Cortex of kidney (tissue), 1 donor: ENCODE data around the gene TTC23L.
"Not testable (repeated sequence)": the region's sequence is repeated elsewhere in the genome, so short reads cannot be mapped to it uniquely, and the experiment has no call there.

Source experiments
- DNase-seq: peaks from one replicate; lab custom pipeline; 2025; lab: John Stamatoyannopoulos, UW

The TTC23L gene, protein sequence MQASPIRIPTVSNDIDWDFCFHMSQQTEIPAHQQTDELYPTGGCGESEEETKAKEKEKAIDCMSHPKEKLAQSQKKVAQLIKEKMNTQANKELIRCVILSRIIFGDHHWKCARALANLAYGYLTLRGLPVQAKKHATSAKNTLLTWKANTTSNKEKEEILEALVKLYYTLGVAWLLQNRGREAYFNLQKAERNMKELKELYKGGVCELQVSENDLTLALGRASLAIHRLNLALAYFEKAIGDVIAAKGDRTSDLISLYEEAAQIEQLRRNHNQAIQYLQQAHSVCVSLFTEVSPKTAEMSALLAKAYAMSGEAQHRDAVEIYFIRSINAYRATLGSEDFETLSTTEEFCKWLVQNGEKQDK

DNA sequence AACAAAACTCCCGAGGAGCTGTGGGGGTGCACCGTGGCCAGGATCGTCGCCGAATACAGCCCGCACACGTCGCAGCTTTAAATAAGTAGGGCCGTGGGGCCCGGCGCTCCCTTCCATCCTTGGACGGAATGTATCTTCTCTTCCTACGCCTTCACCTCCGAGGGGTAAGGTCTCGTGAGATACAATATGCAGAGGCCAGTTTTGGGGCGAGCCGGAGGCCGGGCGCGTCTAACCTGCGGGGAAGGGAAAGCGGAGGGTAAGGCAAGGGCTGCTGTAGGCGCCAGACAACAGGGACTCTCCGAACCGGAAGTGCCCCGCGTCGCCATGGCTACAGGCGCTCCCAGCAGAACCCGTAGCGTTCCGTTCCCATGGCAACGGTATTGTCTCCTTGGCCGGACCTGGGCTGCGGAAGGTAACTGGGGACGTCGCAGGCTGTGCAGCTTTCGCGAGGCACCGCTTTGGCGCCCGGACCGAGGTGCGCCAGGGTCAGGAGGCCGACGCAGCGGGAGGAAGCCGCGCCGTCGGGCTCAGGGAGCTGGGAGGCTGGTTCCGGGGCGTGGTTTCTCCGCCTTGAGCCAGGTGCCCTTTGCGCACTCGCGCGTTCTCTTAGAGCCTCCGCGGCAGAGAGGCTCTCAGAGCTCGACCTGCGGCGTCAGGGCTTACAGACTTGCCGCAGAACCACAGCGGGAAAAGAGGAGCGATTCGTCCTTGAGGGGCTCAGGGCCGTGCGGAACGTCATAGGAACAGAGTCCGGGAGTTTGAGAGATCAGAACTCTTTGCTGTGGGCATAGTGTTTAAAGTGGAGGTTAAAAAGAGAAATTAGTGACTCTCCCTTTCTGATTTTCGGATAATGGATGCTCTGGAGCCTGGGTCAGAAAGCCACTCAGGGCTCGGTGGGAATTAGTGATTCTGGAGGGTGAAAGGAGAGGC lies at the start of gene TTC23L:
TSS of gene TTC23L (plus strand) at position 380 of the 930 bp plus-strand sequence. CDS start 1,508 bp downstream, outside the sequence.
- DNase-seq = no peak

DNA sequence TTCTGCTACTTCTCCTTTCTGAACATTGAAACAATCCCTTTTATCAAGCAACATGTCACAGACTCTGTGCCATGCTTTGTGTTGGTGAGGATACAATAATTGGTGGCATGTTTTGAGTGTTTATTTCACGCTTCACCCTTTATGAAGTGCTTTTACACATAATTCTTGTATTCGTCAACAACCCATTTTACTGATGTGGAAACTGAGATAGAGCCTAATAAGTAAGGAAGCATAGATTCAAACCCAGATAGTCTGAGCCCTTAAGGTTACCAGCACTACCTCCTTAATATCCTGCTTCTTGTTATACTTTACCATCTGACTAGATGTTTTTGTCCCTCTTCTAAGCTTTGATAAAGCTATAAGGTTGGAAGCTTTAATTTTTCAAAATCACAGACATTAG lies 49.3 kb upstream of the TTC23L start:
- DNase-seq = no peak

DNA sequence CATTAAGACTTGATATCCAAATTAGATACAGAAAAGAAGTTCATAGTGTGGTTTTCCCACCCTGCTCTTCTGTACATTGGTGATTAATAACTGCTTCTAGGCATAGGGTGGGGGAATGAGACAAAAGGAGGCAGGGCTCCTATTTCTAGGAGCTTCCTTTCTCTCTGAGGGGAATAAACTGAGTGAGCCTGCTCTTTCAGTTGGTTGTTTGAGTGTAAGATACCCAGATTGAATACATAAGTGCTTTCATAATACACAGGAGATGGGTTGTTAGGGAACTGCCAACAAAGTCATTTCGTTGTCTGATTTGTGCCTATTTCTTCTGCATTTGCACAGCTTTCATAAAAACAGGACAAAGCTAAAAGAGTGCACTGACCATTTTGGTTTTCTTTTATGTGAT lies 48.9 kb upstream of the TTC23L start:
- no peak for DNase-seq

DNA sequence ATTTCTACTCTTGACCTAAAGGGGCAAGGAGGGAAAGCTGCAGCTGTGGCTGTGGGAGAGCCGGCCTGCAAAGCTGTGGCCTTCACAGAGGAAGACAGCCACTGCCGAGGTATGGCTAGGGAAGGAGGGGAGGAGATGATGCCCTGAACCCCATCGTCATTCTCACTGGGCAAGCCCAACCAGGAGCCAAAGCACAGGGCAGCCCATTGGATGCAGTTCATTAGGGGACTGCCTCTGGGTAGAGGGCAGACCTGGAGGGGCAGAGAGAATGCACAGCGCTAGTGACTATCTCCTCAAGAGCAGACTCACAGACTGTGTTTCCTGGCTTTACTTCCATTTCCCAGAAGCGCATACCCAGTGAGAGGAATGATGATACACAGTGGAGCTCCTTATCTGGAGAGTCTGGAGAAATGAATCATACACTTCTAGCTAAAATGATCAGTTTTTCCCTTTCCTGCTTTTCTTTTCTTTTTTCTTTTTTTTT lies 47.2 kb upstream of the TTC23L start:
- DNase-seq = no peak

DNA sequence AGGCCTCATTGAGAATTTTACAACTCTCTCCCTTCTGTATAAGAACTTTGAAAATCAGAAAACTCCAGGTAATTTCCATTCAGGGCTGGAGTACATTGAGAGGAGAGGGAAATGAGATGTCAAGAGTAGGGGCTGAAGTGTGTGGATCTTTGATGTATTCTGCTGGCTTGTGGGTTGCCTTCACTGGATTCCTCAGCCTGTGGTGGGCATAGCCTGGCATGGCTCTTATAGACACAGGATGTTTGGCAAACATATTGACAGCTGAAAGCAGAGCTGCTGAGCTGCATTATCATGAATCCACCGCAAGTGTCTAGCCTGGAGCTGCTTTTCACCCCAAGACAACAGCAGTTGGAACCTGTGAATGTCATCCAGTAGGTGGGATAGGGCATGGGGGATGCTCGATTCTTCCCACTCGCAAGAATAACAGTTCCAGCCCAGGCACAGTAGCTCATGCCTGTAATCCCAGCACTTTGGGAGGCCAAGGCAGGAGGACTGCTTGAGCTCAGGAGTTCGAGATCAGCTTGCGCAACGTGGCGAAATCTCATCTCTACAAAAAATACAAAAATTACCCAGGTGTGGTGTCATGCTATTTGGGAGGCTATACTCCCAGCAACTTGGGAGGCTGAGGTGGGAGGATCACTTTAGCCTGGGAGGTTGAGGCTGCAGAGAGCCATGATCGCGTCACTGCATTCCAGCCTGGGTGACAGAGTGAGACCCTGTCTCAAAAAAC lies 36.0 kb upstream of the TTC23L start:
- no peak for DNase-seq

DNA sequence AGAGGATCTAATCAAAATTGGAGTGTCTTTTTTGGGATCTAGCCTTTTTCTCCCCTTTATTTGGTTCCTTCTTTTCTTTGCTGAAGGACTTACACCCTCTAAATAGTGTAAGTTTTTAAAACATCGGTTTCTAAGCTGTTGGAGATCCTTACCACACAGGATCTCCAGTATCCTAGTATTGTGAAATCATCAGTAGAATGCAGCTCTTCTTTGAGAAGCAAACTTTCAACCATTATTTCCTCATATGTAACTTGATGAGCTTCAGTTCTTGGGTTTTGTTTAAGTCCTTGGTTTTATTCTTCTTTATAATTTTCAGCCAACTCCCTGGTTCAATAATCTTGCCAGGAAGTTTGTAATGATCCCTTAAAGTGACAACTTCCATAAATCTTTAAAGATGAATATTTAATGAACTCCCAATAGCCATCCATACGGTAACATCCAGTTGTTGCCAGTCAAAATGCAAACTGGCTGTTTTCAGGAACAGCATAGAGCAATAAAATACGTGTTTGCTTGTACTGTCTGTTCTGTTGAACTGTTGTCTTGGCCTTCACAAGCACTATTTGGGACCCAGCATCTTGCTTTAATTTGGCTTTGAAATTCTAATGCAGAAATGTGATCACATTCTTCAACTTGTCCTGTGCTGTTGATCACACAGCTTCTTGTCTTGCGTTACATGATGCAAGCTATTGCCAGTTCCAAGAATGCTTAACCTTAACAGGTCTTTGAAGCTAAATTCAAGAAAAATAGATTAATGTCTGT lies 34.8 kb upstream of the TTC23L start:
- no peak for DNase-seq

DNA sequence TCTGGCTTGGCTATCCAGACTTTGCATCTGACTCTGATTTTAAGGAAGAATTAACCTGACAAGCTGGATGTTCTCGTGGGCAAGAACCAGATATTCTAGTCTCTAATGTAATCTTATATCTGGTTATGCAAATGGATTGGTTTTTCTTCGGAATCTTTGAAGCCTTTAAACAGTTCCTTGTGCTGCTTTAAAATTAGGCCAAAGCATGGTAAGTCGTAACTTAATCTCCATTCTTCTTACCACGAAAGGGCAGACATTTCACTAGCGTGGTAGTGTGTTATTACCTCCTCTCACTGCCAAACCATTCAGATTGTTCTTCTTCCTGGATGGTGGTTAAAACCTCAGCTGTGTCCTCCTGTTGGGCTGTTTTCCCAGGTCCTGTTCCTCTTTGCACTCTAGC lies 34.1 kb upstream of the TTC23L start:
- DNase-seq = no peak

DNA sequence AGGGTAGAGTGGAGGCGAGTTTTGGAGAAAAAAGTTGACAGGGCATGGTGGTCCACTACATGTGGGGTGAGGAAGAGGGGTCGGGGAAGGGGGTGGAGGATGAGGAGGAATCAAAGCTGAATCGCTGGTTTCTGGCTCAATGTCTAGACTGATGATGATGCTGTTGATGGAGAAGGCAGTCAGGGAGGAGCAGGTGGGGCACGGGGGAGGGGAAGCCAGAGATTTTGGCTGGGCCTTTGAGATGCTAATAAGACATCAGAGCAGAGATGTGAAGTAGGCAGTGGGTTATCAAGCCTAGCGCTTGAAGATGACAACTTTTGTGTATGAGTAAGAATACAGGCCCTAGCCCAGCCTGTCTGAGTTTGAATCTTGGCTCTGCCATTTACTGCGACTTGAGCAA lies 32.4 kb upstream of the TTC23L start:
- DNase-seq = no peak

DNA sequence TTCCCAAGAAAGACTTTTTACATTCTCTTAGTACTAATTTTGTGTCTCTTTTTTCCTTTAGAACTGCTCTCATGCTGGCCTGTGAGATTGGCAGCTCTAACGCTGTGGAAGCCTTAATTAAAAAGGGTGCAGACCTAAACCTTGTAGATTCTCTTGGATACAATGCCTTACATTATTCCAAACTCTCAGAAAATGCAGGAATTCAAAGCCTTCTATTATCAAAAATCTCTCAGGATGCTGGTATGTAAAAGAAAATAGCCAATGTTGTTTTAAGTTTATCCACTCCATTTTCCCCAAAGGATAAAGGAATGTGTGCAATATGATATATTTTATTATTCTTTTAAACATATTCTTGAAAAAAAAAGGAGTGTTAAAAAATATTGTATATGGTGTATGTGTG lies 27.3 kb upstream of the TTC23L start:
- DNase-seq = no peak

DNA sequence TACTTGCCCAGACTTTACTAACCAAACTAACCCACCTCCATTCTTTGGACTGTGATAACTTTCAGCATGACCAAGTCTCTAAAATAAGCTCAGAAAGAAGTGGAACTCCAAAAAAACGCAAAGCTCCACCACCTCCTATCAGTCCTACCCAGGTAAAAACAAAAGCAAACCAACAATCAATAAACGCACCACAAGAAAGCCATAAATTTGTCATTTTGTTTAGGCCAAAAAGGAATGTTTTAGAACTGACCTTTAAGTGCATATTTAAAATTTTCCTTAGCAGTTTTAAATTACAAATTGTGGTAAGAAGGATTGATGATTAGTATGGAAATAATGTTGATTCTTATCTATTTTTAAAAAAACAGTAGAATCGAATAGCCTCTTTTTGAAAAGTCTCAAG lies 25.5 kb upstream of the TTC23L start:
- DNase-seq = no peak

DNA sequence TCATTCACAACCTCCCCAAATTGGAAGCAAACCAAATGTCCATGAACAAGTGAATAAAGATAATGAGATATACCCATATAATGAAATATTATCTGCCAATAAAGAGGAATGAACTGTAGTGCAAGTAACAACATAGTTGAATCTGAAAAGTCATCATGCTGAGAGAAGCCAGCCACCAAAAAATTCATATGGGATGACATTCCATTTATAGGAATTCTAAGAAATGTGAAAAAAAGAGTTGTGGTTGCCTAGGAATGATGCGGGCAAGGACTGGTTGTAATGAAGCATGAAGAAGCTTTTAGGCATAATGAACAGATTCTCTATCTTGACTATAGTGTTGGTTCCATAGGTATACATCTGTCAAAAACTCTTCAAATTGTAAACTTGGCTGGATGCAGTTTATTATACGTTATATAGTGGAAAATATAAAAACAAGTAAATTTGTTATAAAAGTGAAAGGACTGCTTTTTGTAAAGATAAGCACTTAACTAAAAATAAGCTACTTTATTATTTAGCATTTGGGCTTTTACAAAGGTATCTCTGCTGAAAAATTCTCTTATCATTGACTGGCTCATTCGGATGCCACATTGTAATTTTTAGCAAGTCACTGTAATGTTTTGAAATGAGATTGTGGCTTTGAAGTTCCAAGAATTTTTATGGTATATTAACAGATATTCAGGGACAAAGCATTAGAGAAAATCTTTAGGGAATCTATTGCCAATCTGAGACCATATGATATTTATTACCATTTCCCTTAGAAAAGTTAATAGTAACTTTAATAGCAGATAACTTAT lies 21.2 kb upstream of the TTC23L start:
- DNase-seq = no peak

DNA sequence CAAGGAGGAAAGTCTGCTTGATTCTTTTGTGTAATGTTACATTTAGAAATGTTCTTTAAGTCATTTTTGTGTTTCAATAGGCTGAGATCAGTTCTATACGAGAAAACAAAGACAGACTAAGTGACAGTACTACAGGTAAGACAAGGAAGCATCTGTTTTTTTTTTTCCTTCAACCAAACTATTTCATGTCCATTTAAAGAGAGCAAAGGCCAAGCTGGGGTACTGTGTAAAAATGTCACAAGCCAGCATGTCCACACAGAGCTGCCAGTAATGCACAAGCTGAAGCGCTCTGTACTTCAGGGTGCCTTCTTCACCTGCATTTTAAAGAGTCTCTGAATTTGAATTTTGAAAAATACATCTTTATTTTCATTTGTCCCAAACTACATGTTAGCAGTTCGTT lies 20.2 kb upstream of the TTC23L start:
- no peak for DNase-seq

DNA sequence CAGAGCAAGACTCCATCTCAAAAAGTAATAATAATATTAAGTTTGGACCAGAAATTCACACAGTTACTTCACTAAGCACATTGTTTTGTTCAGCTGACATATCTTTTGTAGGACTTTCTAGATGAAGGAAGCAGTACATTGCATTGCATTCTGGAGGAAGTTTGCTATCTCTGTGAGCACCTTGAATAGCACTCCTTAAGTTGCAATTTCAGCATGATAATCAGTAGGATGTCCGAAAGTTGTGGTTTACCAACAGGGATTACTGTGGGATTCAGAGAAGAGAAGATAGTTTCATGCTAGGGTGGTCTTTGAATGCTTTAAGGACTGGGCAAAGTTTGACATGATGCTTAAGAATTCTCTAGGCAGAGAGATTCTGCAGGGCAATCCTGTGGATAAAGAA lies 18.4 kb upstream of the TTC23L start:
- no peak for DNase-seq

DNA sequence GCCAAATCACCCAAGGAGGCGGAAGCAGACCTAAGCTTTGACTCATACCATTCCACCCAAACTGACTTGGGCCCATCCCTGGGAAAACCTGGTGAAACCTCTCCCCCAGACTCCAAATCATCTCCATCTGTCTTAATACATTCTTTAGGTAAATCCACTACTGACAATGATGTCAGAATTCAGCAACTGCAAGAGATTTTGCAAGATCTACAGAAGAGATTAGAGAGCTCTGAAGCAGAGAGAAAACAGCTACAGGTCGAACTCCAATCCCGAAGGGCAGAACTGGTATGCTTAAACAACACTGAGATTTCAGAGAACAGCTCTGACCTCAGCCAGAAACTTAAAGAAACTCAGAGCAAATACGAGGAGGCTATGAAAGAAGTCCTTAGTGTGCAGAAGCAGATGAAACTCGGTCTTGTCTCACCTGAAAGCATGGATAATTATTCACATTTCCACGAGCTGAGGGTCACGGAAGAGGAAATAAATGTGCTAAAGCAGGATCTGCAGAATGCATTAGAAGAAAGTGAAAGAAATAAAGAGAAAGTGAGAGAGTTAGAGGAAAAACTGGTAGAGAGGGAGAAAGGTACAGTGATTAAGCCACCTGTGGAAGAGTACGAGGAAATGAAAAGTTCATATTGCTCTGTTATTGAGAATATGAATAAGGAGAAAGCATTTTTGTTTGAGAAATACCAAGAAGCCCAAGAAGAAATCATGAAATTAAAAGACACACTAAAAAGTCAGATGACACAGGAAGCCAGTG lies 15.8 kb upstream of the TTC23L start:
- DNase-seq = no peak

DNA sequence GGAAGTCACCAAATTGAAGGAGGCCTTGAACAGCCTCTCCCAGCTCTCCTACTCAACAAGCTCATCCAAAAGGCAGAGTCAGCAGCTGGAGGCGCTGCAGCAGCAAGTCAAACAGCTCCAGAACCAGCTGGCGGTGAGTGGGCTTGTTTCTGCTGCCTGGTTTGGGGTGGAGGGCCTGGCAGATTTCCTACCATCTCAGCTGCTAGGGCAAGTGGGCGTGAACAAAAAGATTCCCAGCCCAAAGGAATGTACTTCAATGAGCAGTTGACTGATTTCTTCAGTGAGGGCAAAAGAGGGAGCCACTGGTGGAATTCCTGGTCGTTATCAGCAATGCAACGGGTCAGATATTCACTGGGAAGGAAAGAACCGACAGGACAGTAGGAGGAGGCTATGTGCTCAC lies 12.6 kb upstream of the TTC23L start:
- DNase-seq = no peak

DNA sequence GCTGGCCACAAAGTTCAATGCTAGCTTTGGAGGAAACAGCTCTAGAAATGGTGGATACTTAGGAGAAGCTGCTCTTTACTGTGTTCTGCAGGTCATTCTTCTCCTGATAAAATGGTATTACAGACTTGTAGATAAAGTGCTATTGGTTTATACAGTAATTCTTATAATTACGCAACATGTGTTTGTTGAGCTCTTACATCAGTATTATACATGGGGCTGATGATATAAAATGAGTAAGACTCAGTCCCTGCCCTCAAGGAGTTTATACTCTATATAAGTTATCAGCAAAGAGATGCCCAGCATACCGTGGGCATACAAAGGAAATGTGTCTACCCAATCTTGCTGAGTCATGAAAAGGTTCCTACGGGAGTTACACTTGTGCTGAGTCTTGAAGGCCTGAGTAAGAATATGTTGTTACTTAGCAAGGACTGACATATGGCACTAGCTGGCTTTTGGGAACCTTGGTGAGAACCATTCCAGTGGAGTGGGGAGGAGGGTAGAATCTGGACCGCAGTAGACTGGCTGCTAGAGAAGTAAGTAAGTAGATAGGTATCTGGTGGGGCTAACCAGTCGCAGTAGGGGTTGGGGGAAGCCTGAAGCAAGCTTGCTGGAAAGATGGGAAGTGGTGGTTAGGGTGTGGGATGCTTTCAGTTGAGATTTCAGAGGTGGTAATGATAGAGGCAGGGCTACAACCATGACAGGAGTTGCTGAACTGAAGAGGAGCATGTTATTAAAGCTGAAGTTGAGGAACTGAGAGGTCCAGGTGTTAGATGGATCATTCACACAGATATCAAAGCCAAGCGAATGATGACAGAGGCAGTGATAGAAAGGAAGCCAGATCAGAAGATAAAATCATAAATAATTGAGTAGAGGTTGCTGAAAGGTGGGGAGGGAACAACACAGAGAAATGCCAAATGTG lies 11.1 kb upstream of the TTC23L start:
- no peak for DNase-seq

DNA sequence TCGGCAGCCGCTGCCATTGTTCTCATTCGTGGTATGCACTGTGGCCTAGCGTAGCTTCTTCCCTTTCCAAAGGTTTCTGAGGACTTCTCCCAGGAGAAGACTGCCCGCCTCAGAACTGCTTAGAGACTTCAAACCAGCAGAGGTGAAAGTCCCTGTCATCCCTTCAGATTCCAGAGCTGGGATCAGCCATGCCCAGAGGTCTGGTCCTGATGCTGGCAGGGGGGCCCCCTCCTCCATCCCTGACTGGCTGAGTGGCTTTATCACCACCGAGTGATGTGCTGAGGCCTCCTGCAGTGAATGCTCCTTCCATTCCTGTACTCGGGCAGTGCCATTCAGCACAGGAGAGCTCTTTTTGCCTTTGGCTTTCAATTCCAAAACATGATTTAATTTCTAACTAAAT lies 8.1 kb upstream of the TTC23L start:
- not testable (repeated sequence) for DNase-seq

DNA sequence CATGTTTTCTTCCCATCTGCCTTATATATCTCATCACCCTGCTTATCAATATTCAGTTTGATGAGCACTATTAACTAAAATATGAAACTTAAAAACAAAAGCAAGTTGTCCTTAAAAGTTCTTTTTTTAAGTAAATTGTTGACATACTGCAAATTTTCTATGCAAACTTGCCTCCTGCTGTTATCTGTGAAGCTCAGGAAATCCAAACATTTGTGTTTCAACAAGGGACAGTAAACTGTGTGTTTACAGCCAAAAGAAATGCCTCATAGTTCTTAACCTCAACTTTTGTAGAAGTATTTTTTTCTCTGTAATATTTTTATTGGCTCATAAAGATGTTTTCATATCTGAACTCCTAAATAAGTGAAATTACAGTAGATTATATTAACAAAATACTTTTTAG lies 7.7 kb upstream of the TTC23L start:
- DNase-seq = no peak

DNA sequence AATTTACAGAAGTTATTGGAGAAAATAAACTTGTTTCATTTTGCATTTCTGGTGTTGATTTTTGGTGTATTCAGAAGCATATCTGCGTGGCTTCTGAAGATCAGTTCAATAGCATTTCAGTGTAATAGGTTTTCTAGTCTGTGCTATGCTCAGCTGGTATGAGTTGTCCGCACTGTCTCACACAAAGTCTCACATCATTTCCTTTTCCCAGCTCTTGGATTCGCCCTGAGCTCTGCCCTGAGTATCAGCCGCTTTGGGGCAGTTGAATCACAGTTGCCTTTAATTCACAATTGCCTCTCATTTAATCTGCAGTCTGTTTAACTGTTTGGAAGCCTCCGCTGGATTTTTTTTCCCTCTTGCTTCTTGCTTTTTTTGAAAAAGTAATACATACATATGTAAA lies 6.4 kb upstream of the TTC23L start:
- no peak for DNase-seq
